ENCODE results near the gene SLC25A53.
A peak's percentile ranks its signal among the peaks of the same experiment; 100 is the strongest.
"Not testable (repeated sequence)": the region's sequence is repeated elsewhere in the genome, so short reads cannot be mapped to it uniquely, and the experiment has no call there.

SLC25A53 gene

GRCh38 chrX:104113222-104113965 is 43.4 kb downstream of the SLC25A53 start:
- H3K4me3 ChIP-seq (replicated peaks; ENCODE audit: low read depth, low read length), result peak overlapping the region; percentile 63
- peak; percentile 39 for TF ChIP-seq CTCF (IDR thresholded peaks at IDR 0.05; ENCODE audit: low read length, missing control alignments)
- DNase-seq (ENCODE audit: low read depth), result peak; percentile 49

- peak within 1 kb of the TSS; percentile 63 for H3K4me3 ChIP-seq (replicated peaks; ENCODE audit: low read depth, low read length)
- peak; percentile 57 for DNase-seq (ENCODE audit: low read depth)
Measured at GRCh38 chrX:104112326-104112951, 44.4 kb downstream of the SLC25A53 start, which contains the start of gene ZCCHC18. TSS of gene ZCCHC18 (plus strand) at chrX:104112523. CDS start at chrX:104114112, 1,589 bp downstream.

GRCh38 chrX:104110491-104111240 is 46.1 kb downstream of the SLC25A53 start:
- not testable (repeated sequence) for DNase-seq (ENCODE audit: low read depth); H3K4me3 ChIP-seq (replicated peaks; ENCODE audit: low read depth, low read length)

More at GRCh38 chrX:104112326-104112951, 44.4 kb downstream of the SLC25A53 start, which contains the start of gene ZCCHC18:
- TF ChIP-seq CTCF (IDR thresholded peaks at IDR 0.05; ENCODE audit: low read length, missing control alignments), result no peak

GRCh38 chrX:104108955-104109354 is 47.9 kb downstream of the SLC25A53 start:
- TF ChIP-seq CTCF (IDR thresholded peaks at IDR 0.05; ENCODE audit: low read length, missing control alignments), result no peak
- no peak for DNase-seq (ENCODE audit: low read depth)
- no peak overlapping the region for H3K4me3 ChIP-seq (replicated peaks; ENCODE audit: low read depth, low read length)

- H3K4me3 ChIP-seq (replicated peaks; ENCODE audit: low read depth, low read length), result no peak overlapping the region
- TF ChIP-seq CTCF (IDR thresholded peaks at IDR 0.05; ENCODE audit: low read length, missing control alignments), result no peak
- DNase-seq (ENCODE audit: low read depth), result no peak
Measured at GRCh38 chrX:104105330-104106262, 51.2 kb downstream of the SLC25A53 start.

GRCh38 chrX:104104676-104105075 is 52.1 kb downstream of the SLC25A53 start:
- TF ChIP-seq CTCF (IDR thresholded peaks at IDR 0.05; ENCODE audit: low read length, missing control alignments), result no peak
- no peak overlapping the region for H3K4me3 ChIP-seq (replicated peaks; ENCODE audit: low read depth, low read length)
- no peak for DNase-seq (ENCODE audit: low read depth)
